ENCODE data around the gene LHFPL3. TPM values are rescaled to one million over a fixed set of nuclear protein-coding genes. Genes with fewer than 3 reads are reported as not detected.
"Not testable (repeated sequence)": the region's sequence is repeated elsewhere in the genome, so short reads cannot be mapped to it uniquely, and the experiment has no call there.

LHFPL3 gene
- total RNA-seq, 1 experiment from 2014 or later = not detected

DNA sequence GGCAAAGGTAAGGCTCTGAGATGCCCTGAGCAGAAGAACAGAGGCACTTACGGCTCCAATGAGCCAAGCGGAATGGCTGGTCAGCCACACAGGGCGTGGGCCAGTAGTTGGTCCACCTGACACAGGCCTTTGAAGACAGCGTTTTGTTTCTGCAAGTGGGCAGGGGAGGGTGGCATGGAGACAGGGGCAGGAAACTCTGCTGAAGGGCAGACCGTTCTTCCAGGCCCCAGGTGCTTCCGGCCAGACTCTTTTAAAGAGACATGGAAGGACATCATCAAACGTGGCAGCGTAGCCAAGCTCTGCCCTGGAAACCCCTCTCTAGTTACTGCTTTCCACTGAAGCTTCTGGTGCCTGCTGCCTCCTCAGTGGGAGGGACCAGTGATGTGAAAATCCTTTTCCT lies 608.1 kb downstream of the LHFPL3 start:
- DNase-seq (ENCODE audit: low spot score) = no peak
- BruUV-seq (replicated peaks) = no TSS peak
- H3K9me3 ChIP-seq (ENCODE audit: low read depth, low read length, poor library complexity, severe bottlenecking) = no peaks in the 10 kb centered on the region
- no peaks in the 10 kb centered on the region for H3K36me3 ChIP-seq (ENCODE audit: insufficient read depth, low read length, poor library complexity, severe bottlenecking)
- POLR2A ChIA-PET (ENCODE audit: low non-redundant PET) = no interaction called here
- intact Hi-C loops (cut with micrococcal nuclease; ENCODE audit: unreplicated experiment) = no loop called here
- H3K27ac ChIP-seq (ENCODE audit: low read depth, low read length, poor library complexity, severe bottlenecking) = no peak overlapping the region
- no peak overlapping the region for H3K4me3 ChIP-seq (ENCODE audit: low read depth, low read length, poor library complexity, severe bottlenecking)
- CTCF ChIA-PET = interaction anchor here (1.1 kb wide), 1 partner anchor 53 kb away, joined by 3 read pairs; no protein-coding TSS in a partner anchor
- peaks cover 10% of the 10 kb centered on the region for H3K4me1 ChIP-seq (ENCODE audit: insufficient read depth, low read length, poor library complexity, severe bottlenecking)
- TF ChIP-seq EZH2 (IDR thresholded peaks at IDR 0.05; ENCODE audit: borderline replicate concordance, low read depth, low read length, poor library complexity, severe bottlenecking) (no peak), CTCF (conservative IDR thresholded peaks at IDR 0.05; ENCODE audit: low read depth, low read length) (no peak)
- no peaks in the 10 kb centered on the region for H3K27me3 ChIP-seq (replicated peaks; ENCODE audit: insufficient read depth, low read depth, low read length, poor library complexity)

- H3K27me3 ChIP-seq (replicated peaks; ENCODE audit: insufficient read depth, low read depth, low read length, poor library complexity); POLR2A ChIA-PET (ENCODE audit: low non-redundant PET); BruUV-seq (replicated peaks); H3K9me3 ChIP-seq (ENCODE audit: low read depth, low read length, poor library complexity, severe bottlenecking); DNase-seq (ENCODE audit: low spot score); intact Hi-C loops (cut with micrococcal nuclease; ENCODE audit: unreplicated experiment); CTCF ChIA-PET; H3K27ac ChIP-seq (ENCODE audit: low read depth, low read length, poor library complexity, severe bottlenecking); H3K4me3 ChIP-seq (ENCODE audit: low read depth, low read length, poor library complexity, severe bottlenecking); H3K36me3 ChIP-seq (ENCODE audit: insufficient read depth, low read length, poor library complexity, severe bottlenecking); H3K4me1 ChIP-seq (ENCODE audit: insufficient read depth, low read length, poor library complexity, severe bottlenecking): not testable (repeated sequence)
These were observed 609.1 kb downstream of the LHFPL3 start for GRCh38 chr7:104937489-104937888.

- DNase-seq (ENCODE audit: low spot score) = no peak
- CTCF ChIA-PET = no interaction called here
- BruUV-seq (replicated peaks) = no TSS peak
These were observed 610.5 kb downstream of the LHFPL3 start for GRCh38 chr7:104938741-104939390.

More at GRCh38 chr7:104938741-104939390, 610.5 kb downstream of the LHFPL3 start:
- Histone ChIP-seq H3K4me1 (ENCODE audit: insufficient read depth, low read length, poor library complexity, severe bottlenecking) (peaks cover 4% of the 10 kb centered on the region), H3K27me3 (replicated peaks; ENCODE audit: insufficient read depth, low read depth, low read length, poor library complexity) (no peaks in the 10 kb centered on the region), H3K36me3 (ENCODE audit: insufficient read depth, low read length, poor library complexity, severe bottlenecking) (no peaks in the 10 kb centered on the region), H3K9me3 (ENCODE audit: low read depth, low read length, poor library complexity, severe bottlenecking) (no peaks in the 10 kb centered on the region), H3K27ac (ENCODE audit: low read depth, low read length, poor library complexity, severe bottlenecking) (no peak overlapping the region), H3K4me3 (ENCODE audit: low read depth, low read length, poor library complexity, severe bottlenecking) (no peak overlapping the region)
- POLR2A ChIA-PET (ENCODE audit: low non-redundant PET) = no interaction called here
- intact Hi-C loops (cut with micrococcal nuclease; ENCODE audit: unreplicated experiment) = no loop called here
- no peak for TF ChIP-seq EZH2 (IDR thresholded peaks at IDR 0.05; ENCODE audit: borderline replicate concordance, low read depth, low read length, poor library complexity, severe bottlenecking)
- no peak for TF ChIP-seq CTCF (conservative IDR thresholded peaks at IDR 0.05; ENCODE audit: low read depth, low read length)

Data from A673 (cell line).